Measurements from ENCODE around the gene OSBPL2.

The OSBPL2 gene

GRCh38 chr20:62208795-62209755, 29.2 kb upstream of the OSBPL2 start:
- H3K9me3 ChIP-seq (replicated peaks; ENCODE audit: low read length): no peaks in the 10 kb centered on the region
- no peak overlapping the region for H3K4me3 ChIP-seq (ENCODE audit: low read length)
- H3K36me3 ChIP-seq (ENCODE audit: insufficient read depth, low read length): no peaks in the 10 kb centered on the region
- no peaks in the 10 kb centered on the region for H3K4me1 ChIP-seq (ENCODE audit: control insufficient read depth, insufficient read depth, low read length)
- peaks cover 39% of the 10 kb centered on the region for H3K27me3 ChIP-seq (ENCODE audit: control insufficient read depth, insufficient read depth, low read length)
- no peak overlapping the region for H3K9ac ChIP-seq (ENCODE audit: low read depth, low read length)
- H3K4me2 ChIP-seq (ENCODE audit: low read length): no peak overlapping the region

GRCh38 chr20:62209850-62210495, 28.3 kb upstream of the OSBPL2 start:
- H3K4me2 ChIP-seq (ENCODE audit: low read length): no peak overlapping the region
- H3K4me3 ChIP-seq (ENCODE audit: low read length): no peak overlapping the region
- peaks cover 48% of the 10 kb centered on the region for H3K27me3 ChIP-seq (ENCODE audit: control insufficient read depth, insufficient read depth, low read length)
- H3K9ac ChIP-seq (ENCODE audit: low read depth, low read length): no peak overlapping the region
- no peaks in the 10 kb centered on the region for H3K36me3 ChIP-seq (ENCODE audit: insufficient read depth, low read length)
- no peaks in the 10 kb centered on the region for H3K4me1 ChIP-seq (ENCODE audit: control insufficient read depth, insufficient read depth, low read length)
- no peaks in the 10 kb centered on the region for H3K9me3 ChIP-seq (replicated peaks; ENCODE audit: low read length)

- no peak overlapping the region for H3K4me3 ChIP-seq (ENCODE audit: low read length)
- H3K27me3 ChIP-seq (ENCODE audit: control insufficient read depth, insufficient read depth, low read length): peaks cover 53% of the 10 kb centered on the region
- H3K4me1 ChIP-seq (ENCODE audit: control insufficient read depth, insufficient read depth, low read length): no peaks in the 10 kb centered on the region
- H3K4me2 ChIP-seq (ENCODE audit: low read length): no peak overlapping the region
- no peaks in the 10 kb centered on the region for H3K9me3 ChIP-seq (replicated peaks; ENCODE audit: low read length)
- no peaks in the 10 kb centered on the region for H3K36me3 ChIP-seq (ENCODE audit: insufficient read depth, low read length)
- no peak overlapping the region for H3K9ac ChIP-seq (ENCODE audit: low read depth, low read length)
Measured at GRCh38 chr20:62210496-62210855, 27.8 kb upstream of the OSBPL2 start.

- no peak overlapping the region for H3K9ac ChIP-seq (ENCODE audit: low read depth, low read length)
- peaks cover 60% of the 10 kb centered on the region for H3K27me3 ChIP-seq (ENCODE audit: control insufficient read depth, insufficient read depth, low read length)
- H3K4me1 ChIP-seq (ENCODE audit: control insufficient read depth, insufficient read depth, low read length): no peaks in the 10 kb centered on the region
- no peak overlapping the region for H3K4me2 ChIP-seq (ENCODE audit: low read length)
- no peaks in the 10 kb centered on the region for H3K36me3 ChIP-seq (ENCODE audit: insufficient read depth, low read length)
- no peak overlapping the region for H3K4me3 ChIP-seq (ENCODE audit: low read length)
- H3K9me3 ChIP-seq (replicated peaks; ENCODE audit: low read length): no peaks in the 10 kb centered on the region
Measured at GRCh38 chr20:62211216-62211615, 27.1 kb upstream of the OSBPL2 start.

- Histone ChIP-seq H3K4me2 (ENCODE audit: low read length) (no peak overlapping the region), H3K4me3 (ENCODE audit: low read length) (no peak overlapping the region), H3K9me3 (replicated peaks; ENCODE audit: low read length) (no peaks in the 10 kb centered on the region), H3K4me1 (ENCODE audit: control insufficient read depth, insufficient read depth, low read length) (no peaks in the 10 kb centered on the region), H3K36me3 (ENCODE audit: insufficient read depth, low read length) (no peaks in the 10 kb centered on the region), H3K9ac (ENCODE audit: low read depth, low read length) (no peak overlapping the region), H3K27me3 (ENCODE audit: control insufficient read depth, insufficient read depth, low read length) (peaks cover 64% of the 10 kb centered on the region)
Measured at GRCh38 chr20:62211769-62212288, 26.5 kb upstream of the OSBPL2 start.

- Histone ChIP-seq H3K27me3 (ENCODE audit: control insufficient read depth, insufficient read depth, low read length) (peaks cover 69% of the 10 kb centered on the region), H3K36me3 (ENCODE audit: insufficient read depth, low read length) (no peaks in the 10 kb centered on the region), H3K9me3 (replicated peaks; ENCODE audit: low read length) (no peaks in the 10 kb centered on the region), H3K4me3 (ENCODE audit: low read length) (no peak overlapping the region), H3K9ac (ENCODE audit: low read depth, low read length) (no peak overlapping the region), H3K4me2 (ENCODE audit: low read length) (no peak overlapping the region), H3K4me1 (ENCODE audit: control insufficient read depth, insufficient read depth, low read length) (no peaks in the 10 kb centered on the region)
Measured at GRCh38 chr20:62212299-62212698, 26.0 kb upstream of the OSBPL2 start.

GRCh38 chr20:62214067-62214466, 24.3 kb upstream of the OSBPL2 start:
- Histone ChIP-seq H3K4me2 (ENCODE audit: low read length) (no peak overlapping the region), H3K27me3 (ENCODE audit: control insufficient read depth, insufficient read depth, low read length) (peaks cover 83% of the 10 kb centered on the region)

GRCh38 chr20:62215020-62215990, 23.0 kb upstream of the OSBPL2 start:
- Histone ChIP-seq H3K9ac (ENCODE audit: low read depth, low read length) (no peak overlapping the region), H3K27me3 (ENCODE audit: control insufficient read depth, insufficient read depth, low read length) (peaks cover 75% of the 10 kb centered on the region), H3K4me2 (ENCODE audit: low read length) (no peak overlapping the region), H3K9me3 (replicated peaks; ENCODE audit: low read length) (no peaks in the 10 kb centered on the region), H3K4me1 (ENCODE audit: control insufficient read depth, insufficient read depth, low read length) (no peaks in the 10 kb centered on the region), H3K36me3 (ENCODE audit: insufficient read depth, low read length) (no peaks in the 10 kb centered on the region), H3K4me3 (ENCODE audit: low read length) (no peak overlapping the region)

More at GRCh38 chr20:62214067-62214466, 24.3 kb upstream of the OSBPL2 start:
- Histone ChIP-seq H3K9ac (ENCODE audit: low read depth, low read length) (no peak overlapping the region), H3K4me3 (ENCODE audit: low read length) (no peak overlapping the region), H3K36me3 (ENCODE audit: insufficient read depth, low read length) (no peaks in the 10 kb centered on the region), H3K9me3 (replicated peaks; ENCODE audit: low read length) (no peaks in the 10 kb centered on the region), H3K4me1 (ENCODE audit: control insufficient read depth, insufficient read depth, low read length) (no peaks in the 10 kb centered on the region)

GRCh38 chr20:62215991-62216635, 22.2 kb upstream of the OSBPL2 start:
- H3K9ac ChIP-seq (ENCODE audit: low read depth, low read length): no peak overlapping the region
- no peaks in the 10 kb centered on the region for H3K4me1 ChIP-seq (ENCODE audit: control insufficient read depth, insufficient read depth, low read length)
- no peaks in the 10 kb centered on the region for H3K9me3 ChIP-seq (replicated peaks; ENCODE audit: low read length)
- H3K27me3 ChIP-seq (ENCODE audit: control insufficient read depth, insufficient read depth, low read length): peaks cover 74% of the 10 kb centered on the region
- H3K4me3 ChIP-seq (ENCODE audit: low read length): no peak overlapping the region
- H3K4me2 ChIP-seq (ENCODE audit: low read length): no peak overlapping the region
- no peaks in the 10 kb centered on the region for H3K36me3 ChIP-seq (ENCODE audit: insufficient read depth, low read length)

- no peak overlapping the region for H3K9ac ChIP-seq (ENCODE audit: low read depth, low read length)
- H3K27me3 ChIP-seq (ENCODE audit: control insufficient read depth, insufficient read depth, low read length): peaks cover 74% of the 10 kb centered on the region
Measured at GRCh38 chr20:62216636-62217566, 21.4 kb upstream of the OSBPL2 start.

More at GRCh38 chr20:62216636-62217566, 21.4 kb upstream of the OSBPL2 start:
- no peaks in the 10 kb centered on the region for H3K36me3 ChIP-seq (ENCODE audit: insufficient read depth, low read length)
- H3K9me3 ChIP-seq (replicated peaks; ENCODE audit: low read length): no peaks in the 10 kb centered on the region
- no peaks in the 10 kb centered on the region for H3K4me1 ChIP-seq (ENCODE audit: control insufficient read depth, insufficient read depth, low read length)
- H3K4me3 ChIP-seq (ENCODE audit: low read length): no peak overlapping the region
- no peak overlapping the region for H3K4me2 ChIP-seq (ENCODE audit: low read length)

Data from skeletal muscle satellite cell (primary cell).